ENCODE measurements around the gene TOPAZ1. TPM values are rescaled to one million over a fixed set of nuclear protein-coding genes. Genes with fewer than 3 reads are reported as not detected.
A peak's percentile ranks its signal among the peaks of the same experiment; 100 is the strongest.

The TOPAZ1 gene
- total and polyA plus RNA-seq, 9 of the 15 experiments (the other 6 are each of a cell fraction or from before 2014, with no cell fraction given) = 0.01 TPM; not detected in 8

DNA sequence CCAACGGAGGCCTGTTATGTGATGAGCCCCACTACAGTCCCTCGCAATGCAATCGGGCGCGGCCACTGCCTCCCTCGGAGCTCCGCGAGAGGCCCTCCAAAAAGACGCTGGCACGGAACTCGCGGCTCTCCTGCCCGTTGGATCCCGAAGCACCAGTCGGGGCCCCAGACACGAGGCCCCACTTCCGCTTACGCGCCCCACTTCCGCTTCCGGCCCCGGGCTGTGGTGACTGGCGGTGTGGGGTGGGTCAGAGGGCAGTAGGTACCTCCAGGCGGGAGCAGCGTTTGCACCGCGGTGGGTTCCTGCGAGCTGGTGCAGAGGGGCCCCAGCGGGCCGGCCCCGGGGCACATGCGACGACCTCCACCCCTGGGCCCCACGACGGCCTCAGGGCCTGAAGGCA, at the start of gene TOPAZ1 (continued):
- TF ChIP-seq ID3 (CRISPR knock-in tag; IDR thresholded peaks at IDR 0.05) (no peak), ID3 (tag; IDR thresholded peaks at IDR 0.05) (no peak), POLR2AphosphoS5 (IDR thresholded peaks at IDR 0.05; ENCODE audit: control insufficient read depth, insufficient read depth, low read depth, low read length) (no peak)

GRCh38 chr3:44198284-44199269, 43.1 kb upstream of the TOPAZ1 start:
- BruUV-seq (replicated peaks) = no TSS peak
- Histone ChIP-seq H3K27ac (ENCODE audit: extremely low read depth, low read depth, low read length) (no peak overlapping the region), H3K27me3 (ENCODE audit: control insufficient read depth in 2 of 2, insufficient read depth in 2 of 2, low read length in 2 of 2) (peaks cover 0 to 7% of the 10 kb centered on the region in 2 experiments; a peak in 2 of 5 replicates), H2AFZ (ENCODE audit: low read depth, low read length) (peak overlapping the region; percentile 47; the same call in 1 of the 2 replicates), H3K4me1 (replicated peaks in 1 of 2; ENCODE audit: control insufficient read depth in 2 of 2, insufficient read depth in 2 of 2, low read length in 2 of 2) (no peaks in the 10 kb centered on the region; a peak in 1 of 5 replicates), H3K79me2 (ENCODE audit: control insufficient read depth, insufficient read depth, low read length) (no peaks in the 10 kb centered on the region), H3K9me3 (replicated peaks; ENCODE audit: control insufficient read depth, insufficient read depth, low read depth, low read length) (no peaks in the 10 kb centered on the region), H4K20me1 (replicated peaks; ENCODE audit: control insufficient read depth, insufficient read depth, low read length) (no peaks in the 10 kb centered on the region), H3K9ac (ENCODE audit: insufficient read depth in 1 of 2, low read depth in 2 of 2, low read length in 2 of 2) (no peak overlapping the region), H3K4me3 (no peak overlapping the region), H3K36me3 (ENCODE audit: control insufficient read depth, insufficient read depth, low read length) (no peaks in the 10 kb centered on the region), H3K9me1 (ENCODE audit: control insufficient read depth, insufficient read depth, low read length) (no peaks in the 10 kb centered on the region), H3K4me2 (ENCODE audit: insufficient read depth, low read length) (no peak overlapping the region)
- intact Hi-C loops (cut with micrococcal nuclease) (loop anchor here (1.0 to 10.0 kb wide), 4 partner anchors 321 to 1234 kb away; no protein-coding TSS in a partner anchor), in situ Hi-C loops (cut with MboI) (loop anchor here (25.0 kb wide), 1 partner anchor 661 kb away; no protein-coding TSS in a partner anchor)
- FAIRE-seq = peak; percentile 96
- POLR2A ChIA-PET = interaction anchor here (0.6 to 1.8 kb wide), 4 partner anchors 11 to 441 kb away, joined by 3 to 7 read pairs (median 4); no protein-coding TSS in a partner anchor
- CTCF ChIA-PET (ENCODE audit: low intra/inter-chr PET ratio) = interaction anchor here (1.3 kb wide), 1 partner anchor 320 kb away, joined by 4 read pairs; no protein-coding TSS in a partner anchor
- ATAC-seq = peak; percentile 99
- peak; percentile 62 to 84 (median 72) for DNase-seq (ENCODE audit: extremely low read depth in 1 of 4, low spot score in 3 of 4)
- 4% methylated on average over 15 of the region's 15 CpGs for WGBS (ENCODE audit: insufficient coverage, low coverage, missing lambda C conversion rate)
- no peak for TF ChIP-seq GTF3C2 (IDR thresholded peaks at IDR 0.05; ENCODE audit: borderline replicate concordance, extremely low read depth, insufficient read length)
- TF ChIP-seq MCM5 (IDR thresholded peaks at IDR 0.05; ENCODE audit: low read depth) = no peak
- TF ChIP-seq ZNF184 (CRISPR knock-in tag; IDR thresholded peaks at IDR 0.05) = no peak
- TF ChIP-seq, protein P1, sequence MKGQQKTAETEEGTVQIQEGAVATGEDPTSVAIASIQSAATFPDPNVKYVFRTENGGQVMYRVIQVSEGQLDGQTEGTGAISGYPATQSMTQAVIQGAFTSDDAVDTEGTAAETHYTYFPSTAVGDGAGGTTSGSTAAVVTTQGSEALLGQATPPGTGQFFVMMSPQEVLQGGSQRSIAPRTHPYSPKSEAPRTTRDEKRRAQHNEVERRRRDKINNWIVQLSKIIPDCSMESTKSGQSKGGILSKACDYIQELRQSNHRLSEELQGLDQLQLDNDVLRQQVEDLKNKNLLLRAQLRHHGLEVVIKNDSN (CRISPR knock-in tag; IDR thresholded peaks at IDR 0.05) = no peak
- no peak for TF ChIP-seq WHSC1 (IDR thresholded peaks at IDR 0.05; ENCODE audit: low read length)
- no peak for TF ChIP-seq KDM4B (IDR thresholded peaks at IDR 0.05; ENCODE audit: borderline replicate concordance in 2 of 2, low read depth in 1 of 2)

Measured in K562 (cell line).